ENCODE measurements around the gene CRABP2. TPM values are rescaled to one million over a fixed set of nuclear protein-coding genes. Genes with fewer than 3 reads are reported as not detected.

Gene CRABP2
- total and polyA plus RNA-seq, 2 of the 13 experiments (the other 11 are each of a cell fraction or from before 2014, with no cell fraction given) = 0.40 to 0.60 TPM

DNA sequence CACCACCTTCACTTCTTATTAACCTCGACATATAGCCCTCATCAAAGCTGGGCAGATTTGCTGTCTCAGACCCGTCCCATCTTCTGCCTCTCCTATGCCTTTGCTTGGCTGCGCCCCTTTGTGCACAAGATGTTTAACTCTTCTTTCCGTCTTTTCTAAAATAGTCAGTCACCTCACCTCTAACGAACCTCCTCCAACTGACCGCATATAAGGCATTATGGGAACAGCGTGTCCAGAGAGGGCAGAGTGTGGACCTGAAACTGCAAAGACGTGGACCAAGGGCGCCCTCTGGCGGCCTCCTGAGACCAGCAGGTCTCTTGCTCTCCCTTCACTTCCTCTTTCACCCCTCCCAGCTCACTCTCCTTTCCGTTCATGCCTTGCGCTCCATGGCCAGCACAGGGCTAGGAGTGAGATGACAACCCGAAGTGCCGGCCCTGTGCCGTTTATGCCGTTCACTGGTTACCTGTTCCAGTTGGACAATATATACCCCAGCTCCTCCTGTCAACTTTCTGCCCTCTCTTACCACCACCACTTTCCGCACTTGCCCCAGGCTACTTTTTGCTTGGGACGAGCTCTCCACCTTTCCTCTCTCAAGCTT is 20.4 kb upstream of the CRABP2 start (continued):
- TF ChIP-seq, protein P1, sequence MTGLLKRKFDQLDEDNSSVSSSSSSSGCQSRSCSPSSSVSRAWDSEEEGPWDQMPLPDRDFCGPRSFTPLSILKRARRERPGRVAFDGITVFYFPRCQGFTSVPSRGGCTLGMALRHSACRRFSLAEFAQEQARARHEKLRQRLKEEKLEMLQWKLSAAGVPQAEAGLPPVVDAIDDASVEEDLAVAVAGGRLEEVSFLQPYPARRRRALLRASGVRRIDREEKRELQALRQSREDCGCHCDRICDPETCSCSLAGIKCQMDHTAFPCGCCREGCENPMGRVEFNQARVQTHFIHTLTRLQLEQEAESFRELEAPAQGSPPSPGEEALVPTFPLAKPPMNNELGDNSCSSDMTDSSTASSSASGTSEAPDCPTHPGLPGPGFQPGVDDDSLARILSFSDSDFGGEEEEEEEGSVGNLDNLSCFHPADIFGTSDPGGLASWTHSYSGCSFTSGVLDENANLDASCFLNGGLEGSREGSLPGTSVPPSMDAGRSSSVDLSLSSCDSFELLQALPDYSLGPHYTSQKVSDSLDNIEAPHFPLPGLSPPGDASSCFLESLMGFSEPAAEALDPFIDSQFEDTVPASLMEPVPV (CRISPR knock-in tag; IDR thresholded peaks at IDR 0.05) = no peak
- TF ChIP-seq, protein P2, sequence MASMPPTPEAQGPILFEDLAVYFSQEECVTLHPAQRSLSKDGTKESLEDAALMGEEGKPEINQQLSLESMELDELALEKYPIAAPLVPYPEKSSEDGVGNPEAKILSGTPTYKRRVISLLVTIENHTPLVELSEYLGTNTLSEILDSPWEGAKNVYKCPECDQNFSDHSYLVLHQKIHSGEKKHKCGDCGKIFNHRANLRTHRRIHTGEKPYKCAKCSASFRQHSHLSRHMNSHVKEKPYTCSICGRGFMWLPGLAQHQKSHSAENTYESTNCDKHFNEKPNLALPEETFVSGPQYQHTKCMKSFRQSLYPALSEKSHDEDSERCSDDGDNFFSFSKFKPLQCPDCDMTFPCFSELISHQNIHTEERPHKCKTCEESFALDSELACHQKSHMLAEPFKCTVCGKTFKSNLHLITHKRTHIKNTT (CRISPR knock-in tag; IDR thresholded peaks at IDR 0.05) = no peak
- TF ChIP-seq, protein P3, sequence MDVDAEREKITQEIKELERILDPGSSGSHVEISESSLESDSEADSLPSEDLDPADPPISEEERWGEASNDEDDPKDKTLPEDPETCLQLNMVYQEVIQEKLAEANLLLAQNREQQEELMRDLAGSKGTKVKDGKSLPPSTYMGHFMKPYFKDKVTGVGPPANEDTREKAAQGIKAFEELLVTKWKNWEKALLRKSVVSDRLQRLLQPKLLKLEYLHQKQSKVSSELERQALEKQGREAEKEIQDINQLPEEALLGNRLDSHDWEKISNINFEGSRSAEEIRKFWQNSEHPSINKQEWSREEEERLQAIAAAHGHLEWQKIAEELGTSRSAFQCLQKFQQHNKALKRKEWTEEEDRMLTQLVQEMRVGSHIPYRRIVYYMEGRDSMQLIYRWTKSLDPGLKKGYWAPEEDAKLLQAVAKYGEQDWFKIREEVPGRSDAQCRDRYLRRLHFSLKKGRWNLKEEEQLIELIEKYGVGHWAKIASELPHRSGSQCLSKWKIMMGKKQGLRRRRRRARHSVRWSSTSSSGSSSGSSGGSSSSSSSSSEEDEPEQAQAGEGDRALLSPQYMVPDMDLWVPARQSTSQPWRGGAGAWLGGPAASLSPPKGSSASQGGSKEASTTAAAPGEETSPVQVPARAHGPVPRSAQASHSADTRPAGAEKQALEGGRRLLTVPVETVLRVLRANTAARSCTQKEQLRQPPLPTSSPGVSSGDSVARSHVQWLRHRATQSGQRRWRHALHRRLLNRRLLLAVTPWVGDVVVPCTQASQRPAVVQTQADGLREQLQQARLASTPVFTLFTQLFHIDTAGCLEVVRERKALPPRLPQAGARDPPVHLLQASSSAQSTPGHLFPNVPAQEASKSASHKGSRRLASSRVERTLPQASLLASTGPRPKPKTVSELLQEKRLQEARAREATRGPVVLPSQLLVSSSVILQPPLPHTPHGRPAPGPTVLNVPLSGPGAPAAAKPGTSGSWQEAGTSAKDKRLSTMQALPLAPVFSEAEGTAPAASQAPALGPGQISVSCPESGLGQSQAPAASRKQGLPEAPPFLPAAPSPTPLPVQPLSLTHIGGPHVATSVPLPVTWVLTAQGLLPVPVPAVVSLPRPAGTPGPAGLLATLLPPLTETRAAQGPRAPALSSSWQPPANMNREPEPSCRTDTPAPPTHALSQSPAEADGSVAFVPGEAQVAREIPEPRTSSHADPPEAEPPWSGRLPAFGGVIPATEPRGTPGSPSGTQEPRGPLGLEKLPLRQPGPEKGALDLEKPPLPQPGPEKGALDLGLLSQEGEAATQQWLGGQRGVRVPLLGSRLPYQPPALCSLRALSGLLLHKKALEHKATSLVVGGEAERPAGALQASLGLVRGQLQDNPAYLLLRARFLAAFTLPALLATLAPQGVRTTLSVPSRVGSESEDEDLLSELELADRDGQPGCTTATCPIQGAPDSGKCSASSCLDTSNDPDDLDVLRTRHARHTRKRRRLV (CRISPR knock-in tag; IDR thresholded peaks at IDR 0.05) = no peak
- TF ChIP-seq HMG20A (CRISPR knock-in tag; IDR thresholded peaks at IDR 0.05; ENCODE audit: borderline replicate concordance) (no peak), ZEB1 (IDR thresholded peaks at IDR 0.05; ENCODE audit: insufficient replicate concordance, low read depth) (no peak), RXRB (CRISPR knock-in tag; IDR thresholded peaks at IDR 0.05; ENCODE audit: borderline replicate concordance) (no peak; the same call in 1 of the 2 replicates), SP5 (CRISPR knock-in tag; IDR thresholded peaks at IDR 0.05; ENCODE audit: borderline replicate concordance, low read depth) (no peak; the same call in 1 of the 2 replicates), ZNF292 (CRISPR knock-in tag; IDR thresholded peaks at IDR 0.05; ENCODE audit: borderline replicate concordance, low read depth) (no peak), NBN (conservative IDR thresholded peaks at IDR 0.05) (no peak), RBFOX2 (IDR thresholded peaks at IDR 0.05; ENCODE audit: low read depth, low read length) (no peak), KDM1A (CRISPR knock-in tag; IDR thresholded peaks at IDR 0.05) (no peak), CHCHD3 (CRISPR knock-in tag; IDR thresholded peaks at IDR 0.05) (no peak), HNRNPUL1 (IDR thresholded peaks at IDR 0.05; ENCODE audit: low read depth, low read length) (no peak)
- TF ChIP-seq, protein P4, sequence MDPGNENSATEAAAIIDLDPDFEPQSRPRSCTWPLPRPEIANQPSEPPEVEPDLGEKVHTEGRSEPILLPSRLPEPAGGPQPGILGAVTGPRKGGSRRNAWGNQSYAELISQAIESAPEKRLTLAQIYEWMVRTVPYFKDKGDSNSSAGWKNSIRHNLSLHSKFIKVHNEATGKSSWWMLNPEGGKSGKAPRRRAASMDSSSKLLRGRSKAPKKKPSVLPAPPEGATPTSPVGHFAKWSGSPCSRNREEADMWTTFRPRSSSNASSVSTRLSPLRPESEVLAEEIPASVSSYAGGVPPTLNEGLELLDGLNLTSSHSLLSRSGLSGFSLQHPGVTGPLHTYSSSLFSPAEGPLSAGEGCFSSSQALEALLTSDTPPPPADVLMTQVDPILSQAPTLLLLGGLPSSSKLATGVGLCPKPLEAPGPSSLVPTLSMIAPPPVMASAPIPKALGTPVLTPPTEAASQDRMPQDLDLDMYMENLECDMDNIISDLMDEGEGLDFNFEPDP (CRISPR knock-in tag; conservative IDR thresholded peaks at IDR 0.05) = no peak
- TF ChIP-seq, protein P5, sequence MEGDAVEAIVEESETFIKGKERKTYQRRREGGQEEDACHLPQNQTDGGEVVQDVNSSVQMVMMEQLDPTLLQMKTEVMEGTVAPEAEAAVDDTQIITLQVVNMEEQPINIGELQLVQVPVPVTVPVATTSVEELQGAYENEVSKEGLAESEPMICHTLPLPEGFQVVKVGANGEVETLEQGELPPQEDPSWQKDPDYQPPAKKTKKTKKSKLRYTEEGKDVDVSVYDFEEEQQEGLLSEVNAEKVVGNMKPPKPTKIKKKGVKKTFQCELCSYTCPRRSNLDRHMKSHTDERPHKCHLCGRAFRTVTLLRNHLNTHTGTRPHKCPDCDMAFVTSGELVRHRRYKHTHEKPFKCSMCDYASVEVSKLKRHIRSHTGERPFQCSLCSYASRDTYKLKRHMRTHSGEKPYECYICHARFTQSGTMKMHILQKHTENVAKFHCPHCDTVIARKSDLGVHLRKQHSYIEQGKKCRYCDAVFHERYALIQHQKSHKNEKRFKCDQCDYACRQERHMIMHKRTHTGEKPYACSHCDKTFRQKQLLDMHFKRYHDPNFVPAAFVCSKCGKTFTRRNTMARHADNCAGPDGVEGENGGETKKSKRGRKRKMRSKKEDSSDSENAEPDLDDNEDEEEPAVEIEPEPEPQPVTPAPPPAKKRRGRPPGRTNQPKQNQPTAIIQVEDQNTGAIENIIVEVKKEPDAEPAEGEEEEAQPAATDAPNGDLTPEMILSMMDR (CRISPR knock-in tag; IDR thresholded peaks at IDR 0.05) = peak; percentile 98
- TF ChIP-seq, protein P6, sequence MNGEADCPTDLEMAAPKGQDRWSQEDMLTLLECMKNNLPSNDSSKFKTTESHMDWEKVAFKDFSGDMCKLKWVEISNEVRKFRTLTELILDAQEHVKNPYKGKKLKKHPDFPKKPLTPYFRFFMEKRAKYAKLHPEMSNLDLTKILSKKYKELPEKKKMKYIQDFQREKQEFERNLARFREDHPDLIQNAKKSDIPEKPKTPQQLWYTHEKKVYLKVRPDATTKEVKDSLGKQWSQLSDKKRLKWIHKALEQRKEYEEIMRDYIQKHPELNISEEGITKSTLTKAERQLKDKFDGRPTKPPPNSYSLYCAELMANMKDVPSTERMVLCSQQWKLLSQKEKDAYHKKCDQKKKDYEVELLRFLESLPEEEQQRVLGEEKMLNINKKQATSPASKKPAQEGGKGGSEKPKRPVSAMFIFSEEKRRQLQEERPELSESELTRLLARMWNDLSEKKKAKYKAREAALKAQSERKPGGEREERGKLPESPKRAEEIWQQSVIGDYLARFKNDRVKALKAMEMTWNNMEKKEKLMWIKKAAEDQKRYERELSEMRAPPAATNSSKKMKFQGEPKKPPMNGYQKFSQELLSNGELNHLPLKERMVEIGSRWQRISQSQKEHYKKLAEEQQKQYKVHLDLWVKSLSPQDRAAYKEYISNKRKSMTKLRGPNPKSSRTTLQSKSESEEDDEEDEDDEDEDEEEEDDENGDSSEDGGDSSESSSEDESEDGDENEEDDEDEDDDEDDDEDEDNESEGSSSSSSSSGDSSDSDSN (CRISPR knock-in tag; IDR thresholded peaks at IDR 0.05) = no peak; the same call in none of the 2 replicates
